Prostate gland (tissue), 2 donors: ENCODE data around the gene HOXD13.

ENCODE experiments used
- CTCF ChIP-seq, 4 experiments: fragments of 200-600 bp in 2 of 4; fragments of 450-650 bp in 2 of 4; sonication (generic) in 2 of 4; IDR thresholded peaks; 1 replicate in 3 of 4; 2 replicates in 1 of 4; pipeline ENCODE4 v1.5.1; 2016 to 2019; ENCODE audit warnings: antibody characterized with exemption in 4 of 4, mild to moderate bottlenecking in 2 of 4, moderate library complexity in 2 of 4
- POLR2A ChIP-seq: fragments of 450-650 bp; IDR thresholded peaks from one replicate; pipeline ENCODE4 v1.6.1; 2016; ENCODE audit warnings: antibody characterized with exemption, mild to moderate bottlenecking

- TF ChIP-seq POLR2A (no peak), CTCF (IDR thresholded peaks at IDR 0.05) (peak; percentile 19 to 57 (median 44))
These were observed 6.4 kb upstream of the HOXD13 start for GRCh38 chr2:176085861-176086771.
